ENCODE data around the gene TSTD2.

DNA sequence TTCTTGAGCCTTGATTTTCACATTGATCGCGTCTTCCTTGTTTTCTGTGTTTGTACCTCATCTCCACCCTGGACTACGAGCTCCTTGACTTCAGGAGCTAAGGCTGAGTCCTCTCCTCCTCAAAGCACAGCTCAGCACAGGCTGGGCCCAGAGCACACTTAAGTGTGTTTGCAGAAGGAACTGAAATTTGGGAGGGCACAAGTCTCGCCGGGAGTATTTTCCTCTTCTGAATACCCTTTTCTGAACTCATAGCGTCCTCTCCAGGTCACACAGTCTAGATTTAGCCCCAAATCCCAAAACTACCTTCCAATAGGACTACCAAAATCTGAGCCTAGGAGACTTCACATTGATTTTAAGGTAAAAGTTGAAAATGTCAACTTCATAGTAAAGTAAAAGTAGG lies 41.6 kb downstream of the TSTD2 start:
- TF ChIP-seq RARB (CRISPR knock-in tag; IDR thresholded peaks at IDR 0.05) (no peak), ZNF565 (CRISPR knock-in tag; conservative IDR thresholded peaks at IDR 0.05; ENCODE audit: low read depth) (no peak), CSDC2 (CRISPR knock-in tag; IDR thresholded peaks at IDR 0.05) (no peak), GLIS3 (CRISPR knock-in tag; IDR thresholded peaks at IDR 0.05) (no peak)
- TF ChIP-seq, protein P1, sequence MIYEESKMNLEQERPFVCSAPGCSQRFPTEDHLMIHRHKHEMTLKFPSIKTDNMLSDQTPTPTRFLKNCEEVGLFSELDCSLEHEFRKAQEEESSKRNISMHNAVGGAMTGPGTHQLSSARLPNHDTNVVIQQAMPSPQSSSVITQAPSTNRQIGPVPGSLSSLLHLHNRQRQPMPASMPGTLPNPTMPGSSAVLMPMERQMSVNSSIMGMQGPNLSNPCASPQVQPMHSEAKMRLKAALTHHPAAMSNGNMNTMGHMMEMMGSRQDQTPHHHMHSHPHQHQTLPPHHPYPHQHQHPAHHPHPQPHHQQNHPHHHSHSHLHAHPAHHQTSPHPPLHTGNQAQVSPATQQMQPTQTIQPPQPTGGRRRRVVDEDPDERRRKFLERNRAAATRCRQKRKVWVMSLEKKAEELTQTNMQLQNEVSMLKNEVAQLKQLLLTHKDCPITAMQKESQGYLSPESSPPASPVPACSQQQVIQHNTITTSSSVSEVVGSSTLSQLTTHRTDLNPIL (CRISPR knock-in tag; IDR thresholded peaks at IDR 0.05; ENCODE audit: low read depth) = no peak
- TF ChIP-seq, protein P2, sequence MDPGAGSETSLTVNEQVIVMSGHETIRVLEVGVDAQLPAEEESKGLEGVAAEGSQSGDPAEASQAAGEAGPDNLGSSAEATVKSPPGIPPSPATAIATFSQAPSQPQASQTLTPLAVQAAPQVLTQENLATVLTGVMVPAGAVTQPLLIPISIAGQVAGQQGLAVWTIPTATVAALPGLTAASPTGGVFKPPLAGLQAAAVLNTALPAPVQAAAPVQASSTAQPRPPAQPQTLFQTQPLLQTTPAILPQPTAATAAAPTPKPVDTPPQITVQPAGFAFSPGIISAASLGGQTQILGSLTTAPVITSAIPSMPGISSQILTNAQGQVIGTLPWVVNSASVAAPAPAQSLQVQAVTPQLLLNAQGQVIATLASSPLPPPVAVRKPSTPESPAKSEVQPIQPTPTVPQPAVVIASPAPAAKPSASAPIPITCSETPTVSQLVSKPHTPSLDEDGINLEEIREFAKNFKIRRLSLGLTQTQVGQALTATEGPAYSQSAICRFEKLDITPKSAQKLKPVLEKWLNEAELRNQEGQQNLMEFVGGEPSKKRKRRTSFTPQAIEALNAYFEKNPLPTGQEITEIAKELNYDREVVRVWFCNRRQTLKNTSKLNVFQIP (CRISPR knock-in tag; IDR thresholded peaks at IDR 0.05; ENCODE audit: borderline replicate concordance, low read depth) = no peak
